Effector CD8-positive, alpha-beta T cell (primary cell): ENCODE results near the gene RANBP17.

Source experiments
- DNase-seq: peaks from one replicate; lab custom pipeline; 2025; lab: John Stamatoyannopoulos, UW

Gene RANBP17

DNA sequence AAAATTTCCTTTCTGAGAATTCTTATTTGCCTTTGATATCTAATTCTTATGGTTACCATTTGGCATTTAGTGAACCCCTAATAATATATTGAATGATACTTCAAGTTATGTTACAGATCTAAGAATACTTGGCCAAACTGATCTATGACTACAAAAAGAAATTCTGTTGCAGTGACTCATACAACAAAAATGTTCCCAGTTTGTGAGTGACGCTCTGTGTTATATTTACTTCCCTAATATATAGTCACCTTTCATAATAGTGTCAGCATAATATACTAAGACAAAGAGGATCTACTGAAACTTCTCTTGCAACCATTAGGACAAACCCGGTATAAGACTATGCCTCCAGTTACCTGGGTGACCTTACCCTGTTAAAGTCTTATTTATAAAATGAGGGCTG is 230.4 kb downstream of the RANBP17 start:
- no peak for DNase-seq

DNA sequence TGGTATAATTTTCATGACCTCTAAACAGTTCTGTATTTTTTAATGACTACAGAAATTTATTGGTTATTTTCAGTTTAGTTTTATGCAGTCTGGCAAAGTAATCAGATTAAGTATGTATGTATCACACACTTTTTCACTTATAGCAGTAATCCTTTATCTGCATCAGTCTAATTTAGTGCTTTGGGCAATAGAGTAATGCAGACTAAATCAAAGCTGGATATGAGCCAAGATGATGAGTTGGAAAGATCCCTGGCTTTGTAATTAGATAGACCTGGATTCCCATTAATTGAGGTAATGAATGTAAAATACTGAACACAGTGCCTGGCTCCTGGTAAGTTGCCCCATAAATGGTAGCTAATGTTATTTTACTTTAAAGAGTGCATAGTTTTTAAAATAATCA is 231.8 kb downstream of the RANBP17 start:
- DNase-seq: no peak

DNA sequence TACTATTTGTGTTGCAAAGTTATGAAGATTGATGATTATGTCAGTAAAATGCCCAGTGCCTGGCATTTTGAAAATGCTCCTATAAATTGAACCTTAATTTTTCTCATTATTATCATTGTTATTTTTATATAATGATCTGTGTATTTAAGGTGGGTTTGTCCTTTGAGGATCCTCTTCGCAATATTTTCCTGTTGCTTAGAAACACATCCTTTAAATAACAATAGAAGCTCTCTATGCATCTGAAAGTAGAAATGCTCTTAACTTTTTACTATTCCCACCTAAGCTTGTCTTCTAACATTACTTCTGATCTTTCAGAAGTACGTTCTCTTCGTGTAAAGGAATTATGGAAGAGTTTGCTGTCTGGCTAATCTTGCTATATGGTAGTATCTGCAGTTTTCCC is 232.5 kb downstream of the RANBP17 start:
- no peak for DNase-seq

DNA sequence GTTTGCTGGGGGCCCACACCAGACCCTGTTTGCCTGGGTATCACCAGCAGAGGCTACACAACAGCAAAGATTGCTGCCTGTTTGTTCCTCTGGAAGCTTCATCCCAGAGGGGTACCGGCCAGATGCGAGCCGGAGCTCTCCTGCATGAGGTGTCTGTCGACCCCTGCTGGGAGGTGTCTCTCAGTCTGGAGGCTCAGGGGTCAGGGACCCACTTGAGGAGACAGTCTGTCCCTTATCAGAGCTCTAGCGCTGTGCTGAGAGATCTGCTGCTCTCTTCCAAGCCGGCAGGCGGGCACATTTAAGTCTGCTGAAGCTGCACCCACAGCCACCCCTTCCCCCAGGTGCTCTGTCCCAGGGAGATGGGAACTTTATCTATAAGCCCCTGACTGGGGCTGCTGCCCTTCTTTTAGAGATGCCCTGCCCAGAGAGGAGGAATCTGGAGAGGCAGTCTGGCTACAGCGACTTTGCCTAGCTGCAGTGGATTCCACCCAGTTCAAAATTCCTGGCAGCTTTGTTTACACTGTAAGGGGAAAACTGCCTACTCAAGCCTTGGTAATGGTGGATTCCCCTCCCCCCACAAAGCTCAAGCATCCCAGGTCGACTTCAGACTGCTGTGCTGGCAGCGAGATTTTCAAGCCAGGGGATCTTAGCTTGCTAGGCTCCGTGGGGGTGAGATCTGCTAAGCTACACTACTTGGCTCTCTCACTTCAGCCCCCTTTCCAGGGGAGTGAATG is 241.2 kb downstream of the RANBP17 start:
- no peak for DNase-seq

DNA sequence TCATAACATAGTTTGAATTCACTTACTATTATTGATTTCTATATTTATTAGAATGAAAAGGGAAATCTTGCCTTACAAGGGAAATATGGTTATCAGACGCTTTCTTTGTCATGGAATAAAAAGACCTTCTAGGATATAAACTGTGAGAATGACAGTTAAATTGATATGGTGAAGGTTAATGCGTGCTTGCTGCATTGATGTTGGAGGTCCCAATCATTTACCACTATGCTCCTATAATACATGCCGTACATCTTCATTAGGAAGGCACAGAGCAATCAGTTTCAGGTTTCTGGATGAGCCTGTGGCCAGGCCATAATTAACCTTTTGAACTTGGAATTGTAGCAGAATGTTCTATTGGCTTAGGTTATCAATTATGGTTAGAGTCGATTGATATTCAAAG is 245.9 kb downstream of the RANBP17 start:
- DNase-seq: no peak

DNA sequence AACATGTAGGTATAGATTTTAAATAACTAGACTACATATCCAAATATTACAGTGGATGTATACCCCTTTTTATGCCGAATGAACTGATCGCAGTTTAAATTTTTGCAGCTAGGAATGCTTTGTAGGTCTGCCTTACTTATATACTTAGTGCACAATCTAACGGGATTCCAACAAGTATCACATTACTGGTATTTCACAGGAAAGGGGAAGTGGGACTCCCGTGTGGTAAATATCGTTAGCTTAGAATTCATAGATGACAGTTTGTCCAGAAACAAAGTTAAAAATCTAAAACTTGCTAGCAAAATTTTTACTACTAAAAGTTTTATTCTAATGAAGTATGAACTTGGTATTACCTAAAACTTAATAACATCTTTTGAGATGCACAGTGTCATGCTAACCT is 253.7 kb downstream of the RANBP17 start:
- DNase-seq: no peak

DNA sequence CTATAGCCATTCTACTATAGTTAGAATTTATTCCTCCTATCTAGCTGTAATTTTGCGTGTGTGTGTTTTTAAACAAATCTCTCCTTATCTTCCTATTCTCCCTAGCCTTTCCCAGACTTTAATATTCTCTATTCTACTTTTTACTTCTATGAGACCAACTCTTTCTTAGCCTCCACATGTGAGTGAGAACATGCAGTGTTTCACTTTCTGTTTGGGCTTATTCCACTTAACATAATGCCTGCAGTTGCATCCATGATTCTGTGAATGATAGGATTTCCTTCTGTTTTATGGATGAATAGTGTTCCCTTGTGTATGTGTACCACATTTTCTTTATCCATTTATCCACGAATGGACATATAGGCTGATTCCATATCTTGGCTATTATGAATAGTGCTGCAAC is 254.9 kb downstream of the RANBP17 start:
- DNase-seq: no peak

DNA sequence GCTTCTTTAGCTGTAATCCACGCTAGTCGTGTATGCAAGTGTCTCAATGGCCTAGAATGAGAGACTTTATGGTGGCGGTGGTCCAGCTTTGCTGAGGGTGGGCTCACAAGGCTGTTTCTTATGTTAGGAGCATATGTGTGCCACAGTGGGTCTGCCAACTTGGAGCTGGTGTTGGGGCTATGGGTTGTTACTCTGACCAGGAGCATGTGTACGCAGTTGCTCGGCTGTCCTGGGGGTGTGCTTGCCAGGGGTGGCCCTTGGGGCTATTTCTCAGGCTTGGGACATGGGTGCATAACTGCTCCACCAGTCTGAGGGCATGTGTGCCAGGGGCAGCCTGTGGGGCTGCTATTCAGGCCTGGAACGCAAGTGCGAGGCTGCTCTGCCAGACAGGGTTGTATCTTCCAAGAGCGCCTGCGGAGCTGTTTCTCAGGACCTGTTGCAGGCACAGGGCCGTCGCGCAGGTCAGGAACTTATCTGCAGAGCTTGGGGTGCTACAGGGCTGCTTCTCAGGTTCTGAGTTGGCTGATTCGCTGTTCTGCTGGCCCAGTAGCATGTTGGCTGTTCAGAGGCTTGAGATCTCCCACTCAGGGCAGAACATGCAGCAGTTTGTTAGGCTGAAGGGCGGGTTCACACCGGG is 259.3 kb downstream of the RANBP17 start:
- DNase-seq: no peak

DNA sequence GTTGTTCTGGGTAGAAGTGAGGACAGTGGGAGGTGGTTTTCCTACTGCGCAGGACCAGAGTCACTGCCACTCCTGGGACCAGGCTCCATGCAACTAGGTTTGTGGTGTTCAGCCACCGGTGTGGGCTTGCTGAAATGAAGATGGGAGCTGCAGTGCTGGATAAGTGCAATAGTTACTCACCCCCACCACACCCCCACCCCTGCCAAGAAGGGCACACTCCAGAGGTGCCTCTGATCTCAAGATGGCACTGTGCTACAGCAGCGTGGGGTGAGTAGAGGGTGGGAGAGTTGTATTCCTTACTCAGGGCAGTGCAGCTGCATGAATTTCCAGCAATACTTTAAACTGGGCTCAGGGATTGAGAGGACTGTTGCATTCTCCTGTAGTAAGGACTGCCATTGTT is 259.8 kb downstream of the RANBP17 start:
- no peak for DNase-seq

DNA sequence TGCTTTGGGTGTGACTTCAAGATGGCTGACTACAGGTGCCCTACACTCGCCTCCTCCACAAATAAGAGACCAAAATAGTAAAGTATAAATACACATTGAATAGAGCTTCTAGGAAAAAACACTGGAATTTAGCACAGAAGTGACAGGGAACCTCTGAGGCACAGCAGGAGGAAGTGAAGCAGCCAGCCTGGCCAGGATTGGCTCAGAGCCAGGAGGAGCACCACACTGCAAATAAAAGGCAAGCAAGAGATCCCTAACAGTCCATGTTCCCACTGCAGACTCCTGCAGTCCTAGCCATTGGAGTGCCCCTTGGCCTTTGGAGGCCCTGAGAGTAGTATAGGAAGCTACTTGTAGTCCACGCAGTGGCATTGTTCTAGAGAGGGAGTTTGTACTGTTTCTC is 260.6 kb downstream of the RANBP17 start:
- DNase-seq: no peak

DNA sequence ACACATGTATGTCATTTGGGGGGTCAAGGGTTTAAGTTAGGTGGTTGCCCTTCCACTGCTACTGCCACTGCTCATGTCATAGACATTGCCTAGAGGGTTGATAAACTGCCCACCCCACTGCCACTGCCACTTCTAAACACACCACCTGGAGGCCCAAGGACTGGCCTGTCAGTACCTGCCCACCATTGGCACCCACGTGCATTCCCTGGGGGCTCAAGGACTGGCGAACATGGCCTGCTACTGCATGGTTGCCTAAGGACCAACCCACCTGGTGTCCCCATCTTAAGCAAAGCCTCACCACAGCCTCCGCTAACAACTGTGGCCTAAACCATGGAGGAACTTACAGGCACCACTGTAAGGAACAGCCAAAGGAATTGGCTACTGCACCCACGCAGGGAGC is 261.6 kb downstream of the RANBP17 start:
- no peak for DNase-seq

DNA sequence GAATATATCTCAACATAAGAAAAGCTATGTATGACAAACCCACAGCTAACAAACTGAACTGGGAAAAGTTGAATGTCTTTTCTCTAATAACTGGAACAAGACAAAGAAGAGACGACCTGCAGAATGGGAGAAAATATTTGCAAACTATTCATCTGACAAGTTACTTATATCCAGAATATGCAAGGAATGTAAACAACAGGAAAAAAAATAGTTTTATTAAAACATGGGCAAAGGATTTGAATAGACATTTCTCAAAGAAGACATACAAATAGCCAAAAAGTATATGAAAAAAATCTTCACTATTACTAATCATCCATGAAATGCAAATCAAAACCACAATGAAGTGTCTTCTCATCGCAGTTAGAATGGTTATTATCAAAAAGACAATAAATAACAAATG is 265.5 kb downstream of the RANBP17 start:
- no peak for DNase-seq

DNA sequence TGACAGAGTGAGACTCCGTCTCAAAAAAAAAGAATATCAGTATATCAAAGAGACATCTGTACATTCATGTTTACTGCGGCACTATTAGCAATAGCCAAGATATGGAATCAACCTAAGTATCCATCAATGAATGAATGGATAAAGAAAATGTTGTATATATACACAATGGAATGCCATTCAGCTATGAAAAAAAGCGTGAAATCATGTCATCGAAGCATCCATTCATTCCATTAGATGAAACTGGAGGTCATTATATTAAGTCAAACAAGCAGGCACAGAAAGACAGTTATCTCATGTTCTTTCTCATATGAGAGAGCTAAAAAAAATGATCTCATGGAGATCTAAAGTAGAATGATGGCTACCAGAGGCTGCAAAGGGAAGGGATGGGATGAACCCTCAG is 266.3 kb downstream of the RANBP17 start:
- no peak for DNase-seq

DNA sequence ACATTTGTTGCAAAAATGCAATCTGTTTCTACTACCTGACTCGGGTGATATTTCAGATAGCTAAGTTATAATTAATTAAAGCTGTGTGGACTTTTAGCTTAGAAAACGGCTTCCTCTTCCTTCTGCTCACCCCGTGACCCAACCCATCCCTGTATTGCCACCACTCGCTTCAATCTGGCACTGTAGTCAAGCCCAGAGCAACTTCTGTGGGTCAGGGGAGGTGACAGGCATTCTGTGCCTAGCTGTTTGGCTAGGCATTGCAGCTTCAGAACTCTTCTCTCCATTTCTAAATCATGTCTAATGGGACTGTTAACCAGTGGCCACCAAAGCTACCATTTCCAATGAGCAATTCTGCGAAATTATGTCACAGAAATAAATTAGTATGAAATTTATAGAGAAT is 267.5 kb downstream of the RANBP17 start:
- no peak for DNase-seq

DNA sequence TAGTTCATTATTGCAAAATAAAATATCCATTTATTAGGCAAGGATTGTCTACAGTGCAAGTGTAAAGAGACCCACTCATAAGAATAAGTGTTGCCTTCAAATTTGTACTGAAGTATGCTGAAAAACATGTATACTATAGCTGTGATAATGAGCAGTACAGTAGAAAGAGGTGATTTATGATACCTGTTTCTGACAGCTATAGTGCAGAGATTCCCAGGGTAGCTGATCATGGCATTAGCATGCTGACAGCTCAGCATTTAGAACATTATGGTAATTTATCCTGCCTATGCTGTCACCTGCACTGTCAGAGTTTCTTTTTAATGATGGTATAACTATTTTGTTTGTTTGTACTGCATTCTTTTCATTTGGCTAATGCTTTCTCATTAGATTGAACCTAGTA is 269.7 kb downstream of the RANBP17 start:
- no peak for DNase-seq

DNA sequence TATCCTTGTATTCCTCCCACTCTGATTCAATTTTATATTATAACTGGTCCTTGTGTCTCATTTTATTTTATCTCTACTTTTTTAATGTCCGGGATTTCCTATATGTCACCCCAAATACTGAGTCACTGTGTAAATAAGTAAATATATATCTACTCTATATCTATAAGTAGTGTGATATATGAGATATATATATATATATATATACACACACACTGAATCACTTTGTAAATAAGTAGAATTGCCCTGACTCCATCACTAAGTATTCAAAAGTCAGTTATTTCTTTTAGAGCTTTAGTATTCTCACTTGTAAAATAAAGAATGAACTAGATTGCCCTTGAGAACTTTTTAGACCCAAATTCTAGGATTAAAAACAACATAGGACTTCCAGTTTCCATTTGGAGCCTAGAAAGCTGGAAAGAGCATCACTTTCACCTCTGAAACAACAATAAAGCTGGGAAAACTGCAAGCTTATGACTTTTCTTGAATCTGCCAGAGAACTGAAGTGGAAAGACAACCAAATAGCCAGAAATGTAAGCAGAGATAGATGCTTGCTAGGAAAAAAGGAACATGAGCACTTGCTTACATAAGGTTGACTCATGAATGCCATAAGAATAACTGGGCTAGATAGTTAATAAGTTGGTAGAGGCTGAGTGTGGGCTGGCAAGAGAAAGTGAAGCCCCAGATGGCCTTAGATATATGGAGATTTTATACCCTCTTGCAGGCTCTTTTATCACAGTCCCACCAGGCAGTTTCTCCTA is 276.1 kb downstream of the RANBP17 start:
- DNase-seq: no peak

DNA sequence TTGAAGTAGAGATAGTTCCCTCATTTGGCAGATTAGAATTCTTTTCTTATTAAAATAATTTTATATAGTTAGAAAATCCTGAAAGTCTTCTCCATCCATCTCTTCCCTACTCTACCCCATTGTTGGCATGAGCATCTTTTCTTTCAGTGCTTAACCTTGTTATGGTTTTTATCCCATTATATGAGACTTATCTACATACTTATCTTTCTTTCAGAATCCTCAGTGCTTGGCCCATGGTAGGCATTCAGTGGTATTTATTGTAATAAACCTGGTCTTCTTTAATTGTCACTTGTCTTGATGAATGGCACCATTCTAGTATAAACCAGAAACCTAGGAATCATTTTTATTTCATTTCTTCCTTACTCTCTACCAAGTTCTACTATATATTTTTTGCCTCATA is 277.4 kb downstream of the RANBP17 start:
- DNase-seq: no peak

DNA sequence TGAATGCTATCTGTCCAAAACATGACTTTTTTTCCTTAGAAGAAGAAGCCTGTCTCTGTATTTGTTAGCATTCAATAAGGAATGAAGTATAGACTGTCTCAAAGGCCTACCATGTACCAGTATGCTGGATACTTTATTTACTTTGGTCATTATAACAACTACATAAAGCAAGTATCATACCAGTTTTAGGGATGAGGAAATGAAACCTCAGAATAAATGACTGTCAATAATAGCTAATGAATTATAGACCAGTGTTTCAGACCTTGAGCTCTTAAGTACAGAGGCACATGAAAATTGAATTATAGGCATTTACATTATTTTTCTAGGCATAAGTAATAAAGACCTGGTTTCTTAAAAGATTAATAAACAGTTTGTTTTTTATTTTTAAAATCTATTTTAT is 280.8 kb downstream of the RANBP17 start:
- no peak for DNase-seq

DNA sequence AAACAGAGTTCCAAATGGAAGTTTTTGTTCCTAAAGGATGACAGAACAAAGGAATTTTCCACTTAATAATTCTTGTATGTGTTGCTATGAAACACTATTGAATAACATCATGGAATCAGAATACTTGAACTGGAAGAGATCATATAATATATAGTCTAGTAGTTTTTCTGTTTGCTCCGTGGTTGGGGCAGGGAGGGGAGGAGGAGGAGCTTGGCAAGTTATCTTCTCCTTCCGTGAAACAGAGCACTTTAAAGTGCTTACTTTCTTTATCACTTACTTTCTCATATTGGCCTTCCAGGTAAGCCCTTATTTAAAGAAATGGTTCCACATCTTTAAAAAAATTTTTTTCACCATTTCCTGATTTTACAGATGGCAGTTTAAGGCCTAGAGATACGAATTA is 281.4 kb downstream of the RANBP17 start:
- no peak for DNase-seq

DNA sequence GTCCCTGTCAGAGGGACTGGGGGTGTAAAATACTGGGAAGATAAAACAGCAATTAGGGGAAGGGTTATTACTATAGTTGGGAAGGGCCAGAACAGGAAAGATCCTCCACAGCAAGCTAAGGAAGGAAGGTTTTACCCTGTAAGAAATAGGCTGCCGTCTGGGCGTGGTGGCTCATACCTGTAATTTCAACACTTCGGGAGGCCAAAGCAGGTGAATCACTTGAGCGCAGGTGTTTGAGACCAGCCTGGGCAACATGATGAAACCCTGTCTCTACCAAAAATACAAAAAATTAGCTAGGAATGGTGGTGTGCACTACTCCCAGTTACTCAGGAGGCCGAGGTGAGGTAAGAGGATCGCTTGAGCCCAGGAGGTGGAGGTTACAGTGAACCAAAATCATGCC is 282.1 kb downstream of the RANBP17 start:
- no peak for DNase-seq

DNA sequence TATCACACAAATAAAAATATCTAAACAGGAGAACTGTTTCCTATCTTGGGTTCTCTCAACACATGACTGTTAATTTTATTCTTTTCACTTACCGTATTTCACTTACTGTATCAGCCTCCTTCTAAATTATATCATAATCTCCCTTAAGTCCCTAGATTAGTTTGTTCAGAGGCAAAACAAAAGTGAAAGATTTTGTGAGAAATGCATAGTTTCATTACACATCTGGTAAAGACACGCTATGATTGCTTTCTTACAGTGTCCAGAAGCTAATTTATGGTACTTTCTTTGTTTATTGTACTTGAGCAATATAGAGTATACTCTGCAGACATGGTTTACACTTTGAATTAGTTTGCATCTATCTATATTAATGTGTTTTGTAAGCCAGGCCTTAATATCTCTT is 287.5 kb downstream of the RANBP17 start:
- DNase-seq: no peak

DNA sequence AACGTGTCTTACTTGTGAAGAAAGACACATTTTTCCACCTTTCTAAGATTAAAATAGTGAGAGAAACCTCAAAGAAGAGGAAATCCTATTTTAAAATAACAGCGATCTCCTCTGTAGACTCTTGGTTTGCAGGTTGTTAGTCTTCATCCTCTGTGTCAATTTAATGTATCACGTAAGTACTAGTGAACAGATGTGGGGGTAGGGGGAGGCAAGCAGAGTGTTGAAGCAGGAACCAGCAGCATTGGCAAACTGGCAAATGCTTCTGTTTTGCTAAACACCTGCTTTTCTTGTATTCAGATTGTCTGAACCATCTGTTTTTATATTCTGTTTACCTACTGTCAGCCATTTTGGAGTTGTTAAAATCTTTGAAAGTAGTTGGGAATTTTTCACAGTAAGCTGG is 288.0 kb downstream of the RANBP17 start:
- no peak for DNase-seq

DNA sequence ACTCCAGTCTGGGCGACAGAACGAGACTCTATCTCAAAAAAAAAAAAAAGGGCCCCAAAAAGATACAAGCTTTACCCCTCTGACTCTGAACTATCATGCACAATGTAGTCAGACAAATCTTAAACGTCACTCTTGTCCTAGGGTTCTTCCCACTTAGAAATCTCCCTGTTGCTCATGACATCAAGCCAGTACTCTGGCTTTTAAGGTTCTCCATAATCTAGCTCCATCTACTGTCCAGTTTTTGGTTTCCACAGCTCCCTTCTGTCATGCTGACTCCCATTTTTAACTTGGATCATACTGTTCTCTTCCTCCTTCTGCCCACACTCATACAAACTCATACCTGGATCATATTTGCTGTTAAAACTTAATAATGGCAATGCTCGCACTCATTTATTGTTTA is 290.6 kb downstream of the RANBP17 start:
- no peak for DNase-seq
